ENCODE data around the gene CDH26.

GRCh38 chr20:60053125-60053817 is 95.0 kb downstream of the CDH26 start:
- TF ChIP-seq CTCF (IDR thresholded peaks at IDR 0.05): no peak
- no peak for TF ChIP-seq POLR2A (IDR thresholded peaks at IDR 0.05)
